GM18868 (cell line): Measurements from ENCODE around the gene HACD1.

Source experiments
- ATAC-seq: cut with Tn5 transposase; IDR thresholded peaks from one replicate; pipeline ENCODE4 v1.9.1; 2021; ENCODE audit warnings: mild to moderate bottlenecking, moderate library complexity; ENCODE audit not compliant: unreplicated experiment

Gene HACD1, protein sequence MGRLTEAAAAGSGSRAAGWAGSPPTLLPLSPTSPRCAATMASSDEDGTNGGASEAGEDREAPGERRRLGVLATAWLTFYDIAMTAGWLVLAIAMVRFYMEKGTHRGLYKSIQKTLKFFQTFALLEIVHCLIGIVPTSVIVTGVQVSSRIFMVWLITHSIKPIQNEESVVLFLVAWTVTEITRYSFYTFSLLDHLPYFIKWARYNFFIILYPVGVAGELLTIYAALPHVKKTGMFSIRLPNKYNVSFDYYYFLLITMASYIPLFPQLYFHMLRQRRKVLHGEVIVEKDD

DNA sequence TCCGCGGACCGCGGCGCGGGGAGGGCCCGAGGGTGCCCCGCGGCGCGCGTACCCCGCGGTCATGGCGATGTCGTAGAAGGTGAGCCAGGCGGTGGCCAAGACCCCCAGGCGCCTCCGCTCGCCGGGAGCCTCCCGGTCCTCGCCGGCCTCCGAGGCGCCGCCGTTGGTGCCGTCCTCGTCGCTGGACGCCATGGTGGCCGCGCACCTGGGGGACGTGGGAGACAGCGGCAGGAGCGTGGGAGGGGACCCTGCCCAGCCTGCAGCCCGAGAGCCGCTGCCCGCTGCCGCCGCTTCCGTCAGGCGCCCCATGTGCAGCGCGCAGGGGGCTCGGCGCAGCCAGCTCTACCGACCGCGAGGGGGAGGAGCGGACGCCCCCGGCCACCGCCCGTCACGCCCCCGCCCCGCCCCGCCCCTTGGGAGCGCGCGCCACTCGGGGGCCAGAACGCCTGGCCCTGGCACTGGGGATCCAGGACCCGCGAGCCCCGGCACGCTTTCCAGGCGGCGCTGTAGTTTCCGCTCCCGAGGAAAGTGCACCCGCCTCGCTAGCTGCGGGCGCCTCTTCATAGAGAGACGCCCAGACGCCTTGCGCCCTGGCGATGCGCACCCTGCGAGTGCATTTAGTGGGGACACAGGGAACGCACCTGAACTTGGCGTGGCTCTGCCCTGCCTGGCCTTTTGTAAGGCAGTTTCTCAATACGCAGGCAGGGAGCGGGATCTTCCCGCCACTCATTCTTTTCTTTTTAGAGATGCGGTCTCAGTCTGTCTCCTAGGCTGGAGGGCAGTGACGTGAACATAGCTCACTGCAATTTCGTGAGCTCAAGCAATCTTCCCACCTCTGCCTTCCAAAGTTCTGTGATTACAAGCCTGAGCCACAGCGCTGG lies at the start of gene HACD1:
TSS of gene HACD1 (minus strand) at position 344 of the 881 bp plus-strand sequence. CDS start at position 309, 35 bp downstream.
- ATAC-seq = peak; percentile 69

DNA sequence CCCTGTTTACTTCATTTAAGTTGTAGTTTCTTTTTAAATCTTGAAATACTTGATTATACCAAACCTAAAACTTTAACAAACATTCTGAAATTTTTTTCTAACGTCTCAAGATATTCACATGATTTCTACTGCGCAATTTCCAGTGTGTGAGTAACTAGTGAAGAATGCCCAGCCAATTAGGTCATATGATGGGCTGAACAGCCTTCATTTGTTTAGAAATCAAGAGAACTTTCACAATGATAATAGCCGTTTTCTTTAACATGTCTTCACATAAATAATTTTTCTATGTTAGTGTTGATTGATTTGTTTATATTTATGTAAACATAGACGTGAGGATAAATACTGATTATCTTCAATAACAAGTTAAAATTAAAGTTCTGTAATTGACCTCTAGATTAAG lies 48.6 kb upstream of the HACD1 start:
- ATAC-seq = no peak

DNA sequence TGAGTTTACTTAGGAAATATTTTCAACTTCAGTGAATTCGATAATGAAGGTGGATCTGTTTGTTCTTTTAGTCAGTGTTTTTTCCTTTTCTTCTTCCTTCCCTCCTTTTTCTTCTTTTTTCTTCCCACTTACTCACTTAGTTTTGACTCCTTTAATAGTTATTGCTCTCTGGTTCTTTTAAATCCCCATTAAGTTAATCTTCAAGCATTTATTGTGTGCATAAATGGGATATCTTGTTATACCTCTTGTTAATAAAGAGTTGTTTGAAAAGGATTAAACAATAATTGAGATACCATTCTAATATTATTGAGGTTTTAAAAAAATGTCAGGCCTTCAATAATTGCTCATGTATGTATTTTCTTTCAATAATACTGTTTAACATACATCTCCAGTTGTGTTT lies 46.3 kb upstream of the HACD1 start:
- ATAC-seq = no peak

DNA sequence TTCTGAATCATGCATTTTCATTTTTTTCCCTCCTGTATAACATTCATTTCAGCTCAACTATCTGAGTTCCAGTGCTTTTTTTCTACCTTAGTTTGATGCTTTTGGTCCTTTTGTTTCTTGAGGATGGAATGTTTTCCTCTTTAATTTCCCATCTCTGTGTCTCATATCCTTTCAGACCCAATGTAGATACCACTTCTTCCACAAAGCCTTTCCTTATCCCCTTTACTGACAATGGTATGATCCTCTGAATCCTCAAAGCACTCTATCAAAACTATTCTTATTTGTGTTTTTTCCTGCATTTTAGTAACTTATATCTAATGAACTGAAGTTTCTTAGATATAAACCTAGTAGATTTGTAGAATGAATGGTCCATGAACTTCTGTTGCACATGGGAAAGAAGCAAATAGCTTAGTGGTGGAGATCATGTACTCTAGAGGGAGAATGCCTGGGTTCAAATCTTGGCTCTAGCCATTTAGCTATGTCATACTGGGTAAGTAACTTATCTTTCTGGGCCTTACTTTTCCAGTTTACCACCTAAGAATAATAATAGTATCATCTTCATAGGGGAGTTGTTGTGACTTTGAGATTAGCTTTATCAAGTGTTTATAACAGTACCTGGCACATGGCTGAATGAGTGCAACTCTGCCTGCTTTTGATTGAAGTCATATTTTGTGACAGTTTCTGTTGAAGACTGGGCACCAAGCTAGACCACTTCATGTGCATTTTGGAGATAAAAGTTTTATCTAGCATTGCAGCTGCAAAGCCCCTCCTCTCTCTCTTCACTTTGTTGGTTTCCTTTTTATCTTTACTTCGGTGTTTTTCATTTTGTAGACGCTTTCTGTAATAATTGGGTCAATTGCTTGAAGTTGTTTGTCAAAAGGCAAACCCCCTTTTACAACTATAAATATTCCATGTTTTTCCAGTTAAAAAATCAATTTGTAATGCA lies 45.3 kb upstream of the HACD1 start:
- no peak for ATAC-seq

DNA sequence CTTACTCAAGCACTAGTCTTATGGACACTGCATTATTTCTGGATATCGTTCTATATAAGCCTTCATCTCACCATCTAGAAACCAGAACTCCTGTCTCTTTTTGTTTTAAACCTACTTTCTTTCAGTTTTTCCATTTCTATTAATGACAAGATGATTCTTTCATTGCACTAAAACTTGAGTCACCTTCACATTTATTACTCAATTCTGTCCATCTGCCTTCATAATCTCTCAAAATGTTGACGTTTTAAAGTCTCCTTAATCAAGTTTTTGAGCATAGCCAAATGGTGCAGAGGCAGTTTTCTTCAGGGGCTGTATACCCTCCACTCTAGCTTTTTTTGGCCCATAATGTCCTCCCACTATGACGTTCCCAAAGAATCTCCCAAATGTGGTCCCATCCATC lies 44.3 kb upstream of the HACD1 start:
- no peak for ATAC-seq

DNA sequence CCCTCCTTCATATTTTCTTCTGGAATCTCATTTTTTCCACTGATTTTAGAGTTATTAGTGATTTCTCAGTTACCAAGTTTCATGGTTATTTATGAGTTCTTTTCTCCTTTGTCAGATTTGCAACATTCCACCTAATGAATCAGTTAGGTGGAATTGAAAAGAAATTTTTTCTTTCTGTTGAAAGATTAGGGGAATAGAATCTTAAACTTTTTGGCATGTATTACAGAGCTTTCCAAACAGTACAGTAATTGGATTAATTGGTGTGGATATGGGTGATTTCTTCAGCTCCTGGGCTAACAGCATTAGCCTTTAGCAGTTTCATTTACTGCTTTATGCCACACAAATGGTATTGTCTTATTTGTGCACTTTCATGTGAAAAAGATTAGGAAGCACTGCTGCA lies 43.7 kb upstream of the HACD1 start:
- ATAC-seq = no peak

DNA sequence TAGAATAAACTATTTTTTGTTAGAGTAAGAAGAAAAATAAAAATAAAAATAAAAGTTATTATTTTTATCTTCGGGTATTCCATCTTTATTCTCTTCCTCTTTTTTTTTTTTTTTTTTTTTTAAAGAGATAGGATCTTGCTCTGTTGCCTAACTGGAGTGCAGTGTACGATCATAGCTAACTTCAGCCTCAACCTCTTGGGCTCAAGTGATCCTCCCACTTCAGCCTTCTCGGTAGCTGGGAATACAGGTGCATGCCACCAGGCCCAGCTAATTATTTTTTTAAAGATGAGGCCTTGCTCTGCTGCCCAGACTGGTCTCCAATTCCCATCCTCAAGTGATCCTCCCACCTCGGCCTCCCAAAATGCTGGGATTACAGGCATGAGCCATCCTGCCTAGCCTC lies 42.2 kb upstream of the HACD1 start:
- no peak for ATAC-seq

DNA sequence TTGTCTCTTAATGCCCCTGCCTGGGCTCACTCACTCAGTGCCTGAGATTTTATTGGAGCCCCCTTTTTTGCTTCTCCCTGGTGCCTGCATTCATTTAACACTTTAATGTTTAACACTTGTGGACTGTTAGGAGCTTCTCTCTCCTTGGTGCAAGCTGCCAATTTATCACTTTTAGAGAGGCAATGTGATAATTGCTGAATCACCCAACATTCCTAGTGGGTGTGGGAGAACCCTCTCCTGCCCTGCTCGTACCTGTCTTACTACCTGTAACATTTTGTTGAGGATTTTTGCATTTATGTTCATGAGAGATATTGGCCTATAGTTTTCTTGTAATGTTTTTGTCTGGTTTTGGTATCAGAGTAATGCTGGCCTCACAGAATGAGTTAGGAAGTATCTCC lies 39.9 kb upstream of the HACD1 start:
- no peak for ATAC-seq

DNA sequence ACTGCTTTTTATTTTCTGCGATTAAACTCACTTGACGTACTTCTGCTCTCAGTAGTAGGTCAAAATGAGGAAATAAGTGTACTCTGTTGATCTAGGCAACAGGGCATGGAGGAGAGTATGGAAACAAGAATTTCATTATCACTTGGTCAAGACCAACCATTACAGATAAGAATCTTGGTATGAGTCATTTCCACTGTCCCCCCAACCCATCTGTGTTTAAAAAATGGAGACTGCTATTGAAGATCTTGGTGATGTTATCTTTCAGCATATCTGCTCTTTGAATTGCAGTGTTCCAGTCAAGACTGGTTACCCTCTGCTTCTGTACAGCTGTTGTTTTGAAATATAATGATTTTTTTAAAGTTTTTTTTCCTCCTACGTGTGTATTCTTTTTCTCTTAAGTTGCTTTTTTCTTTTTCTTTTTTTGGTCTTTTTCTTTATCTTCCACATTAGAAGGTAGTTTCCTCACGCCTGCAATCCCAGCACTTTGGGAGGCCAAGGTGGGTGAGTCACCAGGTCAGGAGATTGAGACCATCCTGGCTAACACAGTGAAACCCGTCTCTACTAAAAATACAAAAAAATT lies 38.5 kb upstream of the HACD1 start:
- peak; percentile 95 for ATAC-seq

DNA sequence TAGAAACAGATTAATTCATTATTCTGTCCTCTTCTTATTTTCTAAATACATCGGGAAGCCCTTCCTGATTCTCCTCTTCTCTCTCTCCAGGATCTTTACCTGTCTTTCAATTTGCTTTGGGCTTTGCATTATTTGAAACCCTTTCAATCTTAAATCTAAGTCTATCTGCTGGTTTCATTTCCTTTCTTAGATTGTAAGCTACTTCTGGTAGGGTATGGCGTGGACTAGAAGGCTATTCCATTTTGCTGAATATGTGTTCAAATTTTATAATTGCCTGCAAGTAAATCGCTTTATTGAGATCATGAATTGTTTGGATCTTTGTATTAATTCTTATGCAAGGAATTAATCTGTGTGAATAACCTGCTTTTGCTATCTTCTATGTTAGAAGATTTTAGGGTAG lies 37.8 kb upstream of the HACD1 start:
- peak; percentile 20 for ATAC-seq

DNA sequence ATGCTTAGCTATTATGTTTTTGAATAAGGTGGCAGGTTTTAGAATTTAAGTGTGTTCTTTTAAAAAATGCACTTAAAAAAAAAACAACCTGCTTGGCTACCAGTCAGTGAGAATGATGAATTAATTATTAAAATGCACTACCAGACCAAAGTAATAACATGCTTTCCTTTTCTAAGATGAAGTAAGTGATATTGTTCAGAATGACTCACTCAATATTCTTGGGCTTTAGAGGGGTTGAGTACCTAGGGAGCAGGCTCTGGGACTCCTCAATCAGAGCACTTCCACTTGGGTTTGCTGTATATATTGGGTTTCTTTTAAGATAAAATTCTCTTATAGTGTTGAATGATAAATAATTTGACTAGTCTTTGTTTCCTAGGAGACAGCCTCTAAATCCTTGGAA lies 35.4 kb upstream of the HACD1 start:
- no peak for ATAC-seq

DNA sequence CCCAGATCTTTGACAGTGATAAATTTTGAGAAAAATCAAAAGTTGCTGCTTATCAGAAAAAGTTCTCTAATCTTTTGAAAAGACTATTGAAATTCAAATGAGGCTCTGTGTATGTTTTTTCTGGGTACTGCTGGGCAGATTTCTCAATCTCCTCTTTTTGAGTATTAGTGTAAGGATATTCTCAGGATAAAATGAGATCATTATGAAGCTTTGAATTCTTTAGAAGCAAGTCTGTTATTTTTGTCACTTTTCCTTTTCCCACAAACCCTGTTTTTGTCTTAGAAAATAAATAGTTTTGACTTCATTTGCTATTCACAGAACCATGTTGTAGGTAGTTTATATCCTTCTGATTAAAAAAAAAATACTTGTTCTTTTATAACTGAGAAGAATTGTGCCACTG lies 34.7 kb upstream of the HACD1 start:
- ATAC-seq = no peak

DNA sequence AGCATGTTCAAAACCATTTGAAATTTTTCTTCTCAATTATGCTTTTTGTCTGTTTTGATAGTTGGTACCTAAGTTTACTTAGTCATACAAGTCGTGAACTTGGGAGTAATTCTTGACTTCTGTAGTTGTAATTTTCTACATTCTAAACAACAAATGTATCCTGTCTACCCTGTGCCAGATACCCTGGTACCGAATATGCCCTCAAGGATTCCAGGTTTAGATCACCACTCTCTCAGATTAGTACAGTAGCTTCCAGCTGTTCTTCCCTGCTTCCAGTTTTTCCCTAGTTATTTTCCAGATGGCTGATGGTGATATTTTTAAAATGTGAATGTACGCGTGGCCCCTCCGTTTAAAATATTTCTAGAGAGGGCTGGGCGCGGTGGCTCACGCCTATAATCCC lies 33.2 kb upstream of the HACD1 start:
- no peak for ATAC-seq

DNA sequence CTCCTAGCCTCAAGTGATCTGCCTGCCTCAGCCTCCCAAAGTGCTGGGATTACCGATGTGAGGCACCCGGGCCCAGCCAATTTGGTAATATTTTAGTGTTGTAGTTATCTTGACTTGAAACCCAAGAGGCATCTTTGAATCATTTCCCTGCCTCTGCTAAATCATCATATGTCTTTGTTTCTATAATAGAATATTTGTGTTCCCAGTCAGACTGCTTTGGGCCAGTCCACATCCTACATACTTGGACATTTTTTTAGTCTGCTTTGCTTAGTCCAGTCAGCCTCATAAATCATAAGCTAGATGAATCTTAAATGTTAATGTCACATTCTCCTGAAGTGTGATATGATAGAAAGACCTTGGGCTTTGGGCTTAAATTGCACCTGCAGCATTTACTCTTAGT lies 32.7 kb upstream of the HACD1 start:
- ATAC-seq = no peak

DNA sequence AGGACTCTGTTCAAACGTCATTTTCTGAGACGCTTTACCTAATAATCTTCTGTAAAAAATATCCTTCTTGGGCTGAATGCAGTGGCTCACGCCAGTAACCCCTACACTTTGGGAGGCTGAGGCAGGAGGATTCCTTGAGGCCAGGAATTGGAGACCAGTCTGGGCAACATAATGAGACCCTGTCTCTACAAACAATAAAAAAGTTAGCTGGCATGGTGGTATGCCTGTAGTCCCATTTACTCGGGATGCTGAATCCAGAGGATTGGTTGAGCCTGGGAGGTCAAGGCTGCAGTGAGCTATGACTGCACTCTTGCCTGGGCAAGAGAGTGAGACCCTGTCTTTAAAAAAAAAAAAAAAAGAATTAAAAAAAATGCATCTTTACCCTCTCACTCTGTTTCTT lies 31.9 kb upstream of the HACD1 start:
- no peak for ATAC-seq

DNA sequence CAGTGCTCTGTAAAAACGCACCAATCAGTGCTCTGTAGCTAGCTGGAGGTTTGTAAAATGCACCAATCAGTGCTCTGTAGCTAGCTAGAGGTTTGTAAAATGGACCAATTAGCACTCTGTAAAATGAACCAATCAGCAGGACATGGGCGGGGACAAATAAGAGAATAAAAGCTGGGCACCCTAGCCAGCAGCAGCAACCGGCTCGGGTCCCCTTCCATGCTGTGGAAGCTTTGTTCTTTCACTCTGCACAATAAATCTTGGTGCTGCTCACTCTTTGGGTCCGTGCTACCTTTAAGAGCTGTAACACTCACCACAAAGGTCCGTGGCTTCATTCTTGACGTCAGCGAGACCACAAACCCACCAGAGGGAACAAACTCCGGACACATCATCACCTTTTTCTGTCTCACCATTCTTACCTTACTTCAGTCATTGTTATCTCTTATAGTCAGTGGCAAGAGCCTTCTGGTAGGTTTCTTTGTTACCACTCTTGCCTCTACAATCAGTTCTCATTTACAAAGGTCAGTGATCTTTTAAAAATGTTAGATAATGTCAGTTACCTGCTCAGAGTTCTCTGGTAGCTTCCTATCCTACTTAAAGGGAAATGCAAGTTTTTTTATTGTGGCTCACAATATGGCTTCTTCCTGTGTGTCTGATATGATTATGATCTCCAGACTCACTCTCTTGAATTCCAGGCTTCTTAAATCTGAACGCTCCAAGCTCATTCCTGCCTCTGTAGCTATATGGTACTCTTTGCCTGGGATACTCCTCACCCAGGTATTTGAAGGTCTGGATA lies 31.3 kb upstream of the HACD1 start:
- ATAC-seq = no peak

DNA sequence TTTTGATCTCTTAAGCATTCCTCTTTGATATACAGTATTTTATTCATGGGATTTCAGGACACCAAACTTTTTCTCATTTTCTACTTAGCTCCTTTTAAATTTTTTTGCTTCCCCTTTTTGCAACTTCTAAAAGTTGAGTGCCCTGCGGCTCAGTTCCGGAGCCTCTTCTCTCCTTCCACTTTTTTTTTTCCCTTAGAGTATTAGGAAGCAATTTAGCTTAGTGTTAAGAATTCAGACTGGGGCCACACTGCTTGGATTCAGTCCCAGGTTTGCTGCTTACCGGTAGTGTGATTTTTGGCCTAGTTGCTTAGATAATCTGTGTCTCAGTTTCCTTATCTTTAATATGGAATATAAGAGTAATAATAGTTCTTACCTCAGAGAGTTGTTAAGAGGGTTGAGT lies 30.2 kb upstream of the HACD1 start:
- ATAC-seq = no peak

DNA sequence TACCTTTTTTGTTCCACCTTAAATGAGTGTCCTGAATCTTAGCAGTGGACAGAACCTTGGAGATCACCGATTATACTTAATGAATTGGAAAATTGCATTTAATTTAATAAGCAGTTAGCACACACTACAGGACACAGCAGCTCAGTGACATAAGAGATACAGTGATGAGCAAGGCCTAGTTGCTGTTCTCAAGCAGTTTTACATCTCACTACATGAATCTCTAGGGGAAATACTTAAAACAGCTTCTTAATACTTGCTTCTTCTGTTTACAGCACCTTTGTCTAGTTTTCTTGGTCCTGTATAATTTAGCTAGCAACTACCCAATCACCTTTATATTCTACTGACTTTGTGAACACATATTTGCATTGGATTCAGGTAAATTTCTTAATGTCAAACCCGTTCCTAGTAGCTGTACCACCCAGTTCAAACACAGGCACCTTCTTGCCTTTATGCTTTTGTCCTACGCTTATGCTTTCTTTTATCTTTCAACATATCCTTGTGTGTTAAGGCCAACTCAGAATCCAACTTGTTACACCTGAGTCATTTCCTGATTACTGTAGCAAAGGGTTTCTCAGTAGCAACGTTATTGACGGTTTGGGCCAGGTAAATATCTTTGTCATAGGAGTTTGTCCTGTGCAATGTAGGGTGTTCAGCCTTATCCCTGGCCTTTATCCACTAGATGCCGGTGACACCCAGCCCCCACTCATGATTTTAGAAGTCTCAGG lies 28.6 kb upstream of the HACD1 start:
- peak; percentile 20 for ATAC-seq

DNA sequence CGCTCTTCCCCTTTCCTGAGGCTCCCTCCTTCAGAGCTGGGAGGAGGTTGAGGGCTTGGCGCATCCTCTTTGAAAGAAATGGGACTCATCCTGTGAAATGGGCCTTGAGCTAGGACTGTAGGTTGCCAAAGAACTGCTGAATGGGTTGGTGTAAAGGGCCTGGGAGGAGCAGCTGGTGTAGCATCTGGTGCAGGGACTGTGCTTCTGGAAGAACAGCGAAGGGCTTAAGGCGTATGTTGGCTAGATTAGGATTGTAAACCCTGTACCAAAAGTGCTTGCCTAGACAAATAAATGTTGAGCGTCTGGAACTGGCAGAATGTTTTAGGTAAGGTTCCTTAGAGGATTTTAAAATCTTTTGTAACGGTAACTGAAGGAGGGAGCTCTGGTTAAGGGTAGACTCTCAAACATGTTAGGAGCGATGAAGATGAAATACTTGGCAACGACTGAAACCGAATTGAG lies 27.3 kb upstream of the HACD1 start:
- peak; percentile 23 for ATAC-seq
